T1000 (cell line): ENCODE data around the gene C1QTNF1.
A peak's percentile ranks its signal among the peaks of the same experiment; 100 is the strongest.
"Not testable (repeated sequence)": the region's sequence is repeated elsewhere in the genome, so short reads cannot be mapped to it uniquely, and the experiment has no call there.

Experiments
- DNase-seq: peaks from one replicate; lab custom pipeline; 2025; ENCODE audit warnings: mixed read lengths; lab: John Stamatoyannopoulos, UW

The C1QTNF1 gene

DNA sequence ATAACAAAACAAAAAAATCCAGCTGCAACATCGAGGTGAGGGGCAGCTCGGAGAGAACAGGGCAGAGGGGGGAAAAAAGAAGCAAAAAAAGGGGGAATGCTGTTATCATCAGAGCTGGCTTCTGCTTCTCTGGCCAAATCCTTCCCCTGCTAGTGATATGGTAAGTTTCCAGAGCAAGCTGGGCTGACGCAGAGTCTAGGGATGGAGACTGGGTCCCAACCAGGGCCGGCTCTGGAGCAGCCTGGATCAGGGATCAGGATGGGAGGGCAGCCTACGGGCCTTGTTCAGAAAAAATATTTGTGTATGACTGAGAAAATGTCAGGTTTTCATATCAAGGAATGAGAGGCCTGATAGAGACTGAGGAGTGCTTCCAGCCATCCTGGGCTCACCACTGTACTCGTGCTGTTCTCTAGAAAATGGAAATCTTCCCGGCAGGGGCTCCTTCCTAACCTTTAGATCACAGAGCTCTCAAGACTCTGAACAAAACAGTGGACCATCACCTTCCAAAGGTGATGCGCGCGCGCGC lies 726 bp upstream of the C1QTNF1 start:
- no peak for DNase-seq

DNA sequence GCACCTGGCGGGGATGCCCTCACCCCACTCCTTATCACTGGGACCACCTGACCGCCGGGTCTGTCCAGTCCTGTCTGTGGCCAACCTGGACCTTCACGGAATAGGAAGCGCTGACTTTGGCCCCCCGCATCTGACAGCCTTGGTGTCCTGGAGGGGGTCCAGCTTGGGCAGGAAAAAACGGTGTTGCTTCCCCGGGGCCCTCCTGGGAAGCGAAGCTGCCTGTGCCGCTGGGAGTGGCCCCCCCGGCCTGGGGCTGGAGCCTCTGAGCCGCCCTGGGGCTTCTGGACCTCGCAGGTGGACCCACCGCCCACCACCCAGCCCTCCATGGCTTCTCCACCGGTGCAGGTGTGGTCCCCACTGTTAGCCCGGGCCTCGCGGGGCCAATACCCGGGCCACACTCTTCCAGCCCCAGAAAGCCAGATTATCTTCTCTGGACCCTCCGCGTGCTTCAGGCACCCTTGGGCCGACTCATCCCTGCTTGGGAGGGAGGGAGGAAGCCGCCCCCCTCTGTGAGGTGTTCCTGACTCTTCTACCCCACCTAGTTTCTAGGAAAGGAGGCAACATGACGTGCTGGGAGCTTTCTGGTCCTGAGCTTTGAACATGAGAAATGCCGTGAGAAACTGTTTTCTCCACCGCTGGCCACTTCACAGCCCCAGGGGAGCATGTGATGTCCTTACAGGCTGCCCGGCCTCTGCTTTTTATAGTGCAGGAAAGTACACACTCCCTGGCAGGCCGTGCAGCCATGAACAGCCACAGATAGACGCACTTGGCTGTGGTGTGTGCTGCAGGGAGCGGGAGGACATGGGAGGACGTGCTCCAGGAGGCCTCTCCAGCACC lies 1.1 kb downstream of the C1QTNF1 start:
- DNase-seq, result no peak

DNA sequence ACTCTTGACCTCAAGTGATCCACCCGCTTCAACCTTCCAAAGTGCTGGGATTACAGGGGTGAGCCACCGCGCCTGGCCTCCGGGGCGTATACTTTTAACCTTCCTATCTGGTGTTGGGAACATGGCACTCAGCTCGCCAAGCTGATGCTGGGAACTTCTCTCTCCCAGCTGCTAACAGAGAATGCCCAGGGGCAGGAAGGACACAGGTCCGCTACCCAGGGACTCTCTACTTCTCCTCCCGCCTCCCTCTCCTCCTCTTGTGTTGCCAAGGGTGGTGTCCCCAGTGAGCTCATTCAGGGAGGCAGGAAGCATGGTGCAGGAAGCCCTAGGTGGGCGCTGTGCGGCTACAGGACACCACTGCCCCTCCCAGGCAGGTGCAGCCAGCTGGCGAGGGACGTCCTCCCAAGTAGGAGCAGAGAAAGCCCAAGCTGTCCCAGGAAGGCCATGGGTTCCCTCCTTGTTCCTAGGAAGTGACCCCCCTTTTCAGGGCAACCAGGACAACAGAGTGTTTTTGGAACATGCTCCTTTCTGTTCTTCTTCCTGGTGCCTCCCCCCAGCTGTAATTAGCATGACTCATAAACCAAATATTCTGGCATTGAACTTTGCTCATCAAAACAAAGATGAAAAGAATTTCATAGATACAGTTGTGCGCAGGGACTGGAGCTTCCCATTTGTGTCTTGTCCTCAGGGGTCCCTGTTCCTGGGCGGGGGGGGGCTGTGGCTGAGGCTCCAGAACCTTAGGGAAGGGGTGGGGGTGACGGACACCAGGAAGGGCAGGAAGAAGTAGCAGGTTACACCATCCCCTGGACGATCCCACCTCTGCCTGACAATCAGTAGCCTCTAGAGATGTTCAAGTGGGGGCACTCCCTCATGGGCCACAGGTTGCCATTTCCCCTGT lies 2.7 kb downstream of the C1QTNF1 start:
- peak; percentile 58 for DNase-seq

DNA sequence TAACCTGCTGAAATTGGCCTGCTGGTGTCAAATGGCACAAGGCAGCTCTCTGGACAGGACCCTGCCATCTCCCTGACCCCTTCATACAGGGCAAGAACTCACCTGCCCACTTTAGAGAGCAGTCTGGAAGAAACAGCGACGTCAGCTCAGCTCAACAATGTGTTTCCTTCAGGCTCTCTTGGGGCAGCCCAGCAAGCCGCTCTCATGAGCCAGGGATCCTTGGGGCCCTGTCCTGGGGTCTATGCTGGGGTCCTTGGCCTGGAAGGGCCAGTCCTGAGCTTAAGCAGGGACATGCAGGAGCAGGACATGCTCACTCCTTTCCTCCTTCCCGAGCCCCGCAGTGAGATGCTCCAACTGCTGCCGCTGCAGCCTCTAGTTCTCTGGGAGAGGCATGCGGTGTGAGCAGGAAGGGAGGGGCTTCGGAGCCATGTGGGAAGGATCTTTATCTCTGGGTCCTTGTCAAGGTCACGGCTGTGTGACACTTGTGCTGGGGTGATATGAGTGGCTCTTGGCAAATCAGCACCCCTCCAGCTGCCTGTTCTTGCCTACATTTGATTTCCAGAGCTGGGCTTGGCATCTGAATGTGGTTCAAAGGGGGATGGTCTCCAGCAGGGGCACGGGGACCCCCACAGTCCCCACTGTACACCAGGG lies 3.4 kb downstream of the C1QTNF1 start:
- DNase-seq, result no peak

DNA sequence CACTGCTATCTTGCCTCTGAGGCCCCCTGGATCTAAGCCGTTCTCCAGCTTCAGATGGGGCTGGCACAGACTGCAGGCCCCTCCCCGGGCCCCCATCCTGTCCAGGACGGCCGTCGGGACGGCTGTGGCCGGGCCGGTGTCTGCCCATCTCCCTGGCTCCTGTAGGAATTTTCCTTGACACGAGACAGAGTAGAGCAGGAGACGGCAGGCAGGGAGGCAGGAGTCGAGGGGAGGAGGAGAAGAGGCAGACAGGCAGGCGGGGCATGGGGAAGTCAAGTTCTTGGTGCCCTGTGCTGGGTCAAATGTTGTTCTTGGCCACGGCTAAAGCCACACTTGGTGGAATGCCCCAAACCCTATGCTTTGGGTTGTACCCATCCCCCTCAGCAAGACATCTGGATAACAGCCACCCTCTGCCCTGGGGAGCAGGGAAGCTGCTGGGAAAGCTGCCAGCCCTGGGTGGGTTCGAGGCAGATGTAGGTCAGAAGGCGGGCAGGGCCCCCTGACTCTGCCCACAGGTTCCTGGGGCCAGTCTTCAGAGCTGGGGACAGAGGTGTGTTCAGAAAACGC lies 4.0 kb downstream of the C1QTNF1 start:
- peak; percentile 17 for DNase-seq

DNA sequence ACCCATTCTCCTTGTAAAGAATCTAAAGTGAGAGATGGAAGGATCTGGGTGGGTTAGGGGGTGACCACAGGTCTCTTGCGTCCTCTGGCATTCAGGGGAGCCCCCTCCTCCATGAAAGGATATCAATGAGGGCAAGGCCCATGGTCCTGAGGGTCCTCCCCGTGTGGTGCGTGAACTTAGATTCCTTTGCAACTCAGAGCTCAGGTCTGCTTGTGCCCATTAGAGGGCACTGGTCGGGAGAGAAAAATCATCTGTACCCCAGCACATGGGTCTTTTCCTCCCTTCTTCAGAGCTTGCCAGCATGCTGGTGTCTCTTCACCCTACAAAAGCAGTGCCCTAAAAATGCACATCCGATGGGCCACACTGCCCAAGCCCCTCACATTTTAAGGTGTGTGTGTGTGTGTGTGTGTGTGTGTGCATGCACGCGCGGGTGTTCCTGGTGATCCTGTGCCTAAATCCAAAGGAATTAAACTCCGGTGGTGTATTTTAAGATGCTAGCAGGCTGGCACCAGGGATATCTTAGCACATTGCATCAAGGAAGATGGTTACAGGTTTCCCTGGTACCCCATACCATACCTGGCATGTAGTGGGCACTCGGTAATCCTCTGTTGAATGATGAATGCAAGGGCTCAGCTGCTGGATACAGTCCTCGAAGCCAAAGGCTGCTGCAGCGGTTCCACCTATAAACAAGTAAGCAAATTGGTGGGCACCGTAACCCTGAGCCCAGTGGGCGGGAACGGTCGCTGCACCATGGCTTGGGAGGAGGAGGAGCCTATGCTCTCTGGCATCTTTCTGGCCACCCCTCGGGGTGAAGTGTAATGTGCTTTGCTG lies 4.7 kb downstream of the C1QTNF1 start:
- no peak for DNase-seq

DNA sequence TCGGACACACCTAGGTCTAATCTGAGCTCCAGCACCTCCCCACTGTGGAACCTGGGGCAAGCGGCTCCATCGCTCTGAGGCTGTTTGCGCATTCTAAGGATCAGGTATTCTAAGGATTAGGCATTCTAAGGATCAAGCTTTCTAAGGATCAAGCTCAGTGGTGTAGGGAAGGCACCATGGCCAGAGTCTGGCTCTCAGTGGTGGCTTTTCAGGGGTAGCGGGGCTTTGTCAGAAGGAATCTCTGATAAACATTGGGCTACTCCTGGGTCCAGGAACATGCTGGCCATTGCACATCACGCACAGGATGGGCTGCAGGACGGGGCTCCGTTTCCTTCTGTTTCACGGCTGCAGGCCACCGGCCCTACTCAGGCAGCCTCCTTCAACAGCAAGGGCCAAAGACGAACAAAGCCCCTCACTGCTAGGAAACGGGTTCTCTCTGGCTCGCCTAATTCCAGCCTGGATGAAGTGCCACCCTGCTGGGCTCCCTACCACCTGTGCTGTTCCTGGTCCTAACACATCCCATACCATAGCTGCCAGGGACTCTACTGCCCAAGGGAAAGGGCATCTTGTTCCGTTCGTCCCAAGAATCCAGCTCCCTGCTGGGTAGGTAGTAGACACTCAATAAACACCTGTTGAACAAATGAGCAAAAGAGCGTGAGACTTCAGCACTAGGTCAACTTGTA lies 5.5 kb downstream of the C1QTNF1 start:
- no peak for DNase-seq

DNA sequence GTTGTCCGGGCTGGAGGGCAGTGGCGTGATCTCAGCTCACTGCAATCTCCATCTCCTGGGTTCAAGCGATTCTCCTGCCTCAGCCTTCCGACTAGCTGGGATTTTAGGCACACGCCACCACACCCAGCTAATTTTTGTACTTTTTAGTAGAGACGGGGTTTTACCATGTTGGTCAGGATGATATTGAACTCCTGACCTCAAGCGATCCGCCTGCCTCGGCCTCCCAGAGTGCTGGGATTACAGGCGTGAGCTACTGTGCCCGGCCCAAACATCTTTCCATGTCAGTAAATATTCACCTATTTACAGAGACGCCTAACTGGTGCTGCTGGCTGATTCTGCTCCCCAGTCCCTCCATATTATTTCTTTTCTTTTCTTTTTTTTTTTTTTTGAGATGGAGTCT lies 6.7 kb downstream of the C1QTNF1 start:
- not testable (repeated sequence) for DNase-seq

DNA sequence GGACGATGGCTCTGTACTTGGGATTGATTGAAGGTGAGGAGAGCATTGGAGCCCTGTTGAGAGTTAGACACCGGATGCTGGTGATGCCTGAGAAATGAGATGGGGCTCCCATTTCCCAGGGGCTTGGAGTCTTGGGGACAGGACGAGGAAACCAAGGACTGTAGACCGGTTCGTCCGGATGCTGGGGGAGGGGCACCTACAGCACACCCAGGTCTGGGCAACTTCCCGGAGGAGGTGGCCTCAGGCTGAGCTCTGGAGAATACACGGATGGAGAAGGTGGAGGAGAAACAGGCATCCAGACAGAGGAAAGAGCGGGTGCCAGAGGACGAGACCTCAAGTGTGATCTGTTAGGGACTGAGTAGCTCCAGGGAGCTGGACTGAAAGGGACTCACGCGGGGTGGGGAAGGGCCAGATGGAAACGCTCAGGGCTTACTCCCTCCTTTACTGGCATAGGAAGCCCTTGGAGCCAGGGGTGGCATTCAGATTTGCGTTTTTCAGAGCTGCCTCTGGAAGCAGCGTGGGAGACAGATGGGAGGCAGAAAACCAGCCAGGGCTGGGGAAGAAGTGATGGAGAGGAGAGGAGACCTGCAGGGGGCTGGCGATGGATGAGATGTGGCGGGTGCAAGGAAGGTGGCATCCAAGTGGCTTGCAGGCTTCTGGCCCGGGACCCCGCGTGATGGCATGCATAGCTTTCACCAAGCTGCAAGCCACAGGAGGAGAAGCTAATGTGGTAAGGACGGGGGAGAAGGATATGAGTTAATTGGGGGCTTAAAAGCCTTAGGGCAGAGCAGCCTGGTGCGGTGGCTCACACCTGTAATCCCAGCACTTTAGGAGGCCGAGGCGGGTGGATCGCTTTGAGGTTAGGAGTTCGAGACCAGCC lies 8.3 kb downstream of the C1QTNF1 start:
- DNase-seq, result no peak

DNA sequence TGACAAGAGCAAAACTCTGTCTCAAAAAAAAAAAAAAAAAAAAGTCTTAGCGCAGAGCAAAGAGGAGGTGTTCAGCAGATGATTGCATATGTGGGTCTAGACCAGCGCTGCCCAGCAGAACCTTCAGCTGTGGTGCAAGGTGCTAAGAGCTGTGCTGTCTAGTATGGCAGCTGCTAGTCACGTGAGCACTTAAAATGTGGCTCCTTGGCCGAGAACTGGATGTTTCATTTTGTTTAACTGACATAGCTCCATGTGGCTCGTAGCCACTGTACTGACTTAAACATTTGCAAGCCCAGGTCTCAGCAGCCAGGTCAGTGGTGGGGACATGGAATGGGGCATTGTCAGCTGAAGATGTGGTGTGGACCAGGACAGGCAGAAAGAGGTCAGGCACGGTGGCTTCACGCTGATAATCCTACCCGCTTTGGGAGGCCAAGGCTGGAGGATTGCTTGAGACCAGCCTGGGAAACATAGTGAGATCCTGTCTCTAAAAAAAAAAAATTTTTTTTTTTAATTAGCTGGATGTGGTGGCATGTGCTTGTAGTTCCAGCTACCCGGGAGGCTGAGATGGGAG lies 9.2 kb downstream of the C1QTNF1 start:
- DNase-seq, result no peak

DNA sequence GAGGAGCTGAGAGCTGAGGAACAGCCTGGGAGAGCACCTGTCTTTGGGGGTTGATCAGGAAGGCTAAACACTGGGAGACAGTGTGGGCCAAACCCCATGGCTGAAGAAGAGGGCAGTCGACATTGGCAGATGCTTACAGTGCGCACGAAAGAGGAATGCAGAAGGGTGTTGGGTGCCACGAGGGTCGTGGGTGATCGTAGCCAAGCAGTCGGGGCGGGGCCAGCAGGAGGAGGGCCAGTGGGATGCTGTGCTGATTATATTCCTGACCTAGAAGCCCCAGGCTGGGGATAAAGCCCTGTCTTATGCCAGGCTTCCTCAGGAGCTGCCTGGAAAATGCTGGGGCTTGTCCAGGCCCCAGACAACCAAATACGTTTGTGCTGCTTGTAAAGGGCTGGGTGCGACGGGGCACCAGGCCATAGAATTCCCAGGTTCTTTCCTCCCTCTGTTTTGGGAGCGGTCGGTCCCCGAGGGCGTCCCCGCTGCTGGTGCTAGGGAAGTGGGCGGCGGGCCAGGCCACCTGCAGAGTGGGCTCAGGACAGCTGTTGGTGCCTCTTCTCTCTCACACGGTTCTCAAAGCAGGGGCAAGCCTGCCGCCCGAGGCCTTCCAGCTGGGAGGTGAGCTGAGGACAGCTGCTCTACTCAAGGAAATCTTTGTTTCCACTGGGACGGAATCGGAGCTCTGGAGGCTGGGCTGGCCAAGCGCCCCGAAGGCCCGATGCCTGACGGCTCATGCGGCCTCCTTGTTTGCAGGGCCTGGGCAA lies 10.0 kb downstream of the C1QTNF1 start:
- no peak for DNase-seq

DNA sequence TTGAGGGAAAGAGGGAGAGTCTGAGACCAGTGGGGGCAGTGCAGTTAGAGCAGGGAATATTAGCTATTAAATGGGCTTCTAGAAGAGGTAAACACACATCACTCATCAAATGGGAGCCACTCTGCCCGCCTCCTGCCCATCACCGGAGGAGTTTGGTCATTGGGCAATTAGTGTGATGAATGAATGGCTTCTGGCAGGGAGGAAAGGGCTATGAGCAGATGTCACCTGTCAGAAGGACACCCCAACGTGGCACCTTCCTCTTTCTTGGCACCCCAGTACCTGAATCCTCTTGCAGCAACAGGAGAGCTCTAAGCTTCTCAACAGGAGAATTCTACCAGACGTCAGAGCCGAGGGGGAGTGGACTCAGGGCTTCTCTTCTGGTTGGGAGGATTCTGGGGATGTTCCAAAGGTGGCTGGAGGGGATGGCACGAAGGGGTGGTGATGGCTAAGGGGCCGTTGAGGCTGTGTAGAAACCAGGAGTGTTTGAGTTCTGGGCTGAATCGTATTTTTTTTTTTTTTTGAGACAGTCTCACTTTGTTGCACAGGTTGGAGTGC lies 11.0 kb downstream of the C1QTNF1 start:
- DNase-seq, result no peak

DNA sequence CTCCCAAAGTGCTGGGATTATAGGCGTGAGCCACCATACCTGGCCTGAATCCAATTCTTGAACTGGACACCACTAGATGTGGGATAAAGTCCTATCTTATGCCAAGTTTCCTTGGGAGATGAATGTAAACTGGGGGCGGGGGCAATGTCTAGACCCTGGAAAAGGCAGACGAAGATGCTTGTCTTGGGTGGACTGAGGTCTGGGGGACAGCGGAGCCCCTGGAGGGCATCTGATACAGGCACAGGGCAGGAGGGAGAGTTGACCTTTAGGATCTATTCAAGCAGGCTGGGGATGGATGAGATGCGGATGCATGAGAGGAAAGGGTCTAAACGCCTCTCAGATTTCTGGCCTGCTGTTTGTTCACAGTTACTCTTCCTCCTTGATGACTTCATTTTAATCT lies 11.7 kb downstream of the C1QTNF1 start:
- no peak for DNase-seq

DNA sequence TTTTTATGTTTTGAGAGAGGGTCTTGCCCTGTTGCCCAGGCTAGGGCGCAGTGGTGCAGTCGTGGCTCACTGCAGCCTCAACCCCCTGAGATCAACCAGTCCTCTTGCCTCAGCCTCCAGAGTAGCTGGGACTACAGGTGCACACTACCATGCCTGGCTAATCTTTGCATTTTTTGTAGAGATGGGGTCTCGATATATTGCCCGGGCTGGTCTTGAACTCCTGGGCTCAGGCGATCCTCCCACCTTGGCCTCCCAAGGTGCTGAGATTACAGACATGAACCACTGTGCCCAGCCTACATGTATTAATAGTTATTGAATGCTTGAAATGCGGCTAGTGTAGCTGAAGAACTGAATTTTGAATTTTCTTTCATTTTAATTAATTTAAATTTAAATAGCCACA lies 12.2 kb downstream of the C1QTNF1 start:
- no peak for DNase-seq

DNA sequence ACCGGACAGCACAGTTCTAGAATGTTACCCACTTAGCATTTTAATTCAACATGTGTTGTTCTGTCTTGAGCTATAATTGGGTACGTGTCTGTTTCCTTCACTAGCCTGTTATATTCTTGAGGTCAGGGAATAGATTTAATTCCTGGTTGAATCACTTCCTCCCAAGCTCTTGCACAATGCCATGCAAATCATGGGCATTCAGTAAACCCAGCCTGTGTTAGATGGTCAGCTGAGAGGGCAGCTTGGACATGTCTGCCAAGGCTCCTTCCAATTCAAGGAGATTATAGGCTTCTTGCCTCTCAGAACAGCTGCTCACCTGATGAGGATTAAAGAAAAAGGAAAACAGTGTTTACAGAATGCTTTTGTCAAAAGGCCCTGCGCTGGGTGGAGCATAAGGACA lies 12.6 kb downstream of the C1QTNF1 start:
- DNase-seq, result no peak

DNA sequence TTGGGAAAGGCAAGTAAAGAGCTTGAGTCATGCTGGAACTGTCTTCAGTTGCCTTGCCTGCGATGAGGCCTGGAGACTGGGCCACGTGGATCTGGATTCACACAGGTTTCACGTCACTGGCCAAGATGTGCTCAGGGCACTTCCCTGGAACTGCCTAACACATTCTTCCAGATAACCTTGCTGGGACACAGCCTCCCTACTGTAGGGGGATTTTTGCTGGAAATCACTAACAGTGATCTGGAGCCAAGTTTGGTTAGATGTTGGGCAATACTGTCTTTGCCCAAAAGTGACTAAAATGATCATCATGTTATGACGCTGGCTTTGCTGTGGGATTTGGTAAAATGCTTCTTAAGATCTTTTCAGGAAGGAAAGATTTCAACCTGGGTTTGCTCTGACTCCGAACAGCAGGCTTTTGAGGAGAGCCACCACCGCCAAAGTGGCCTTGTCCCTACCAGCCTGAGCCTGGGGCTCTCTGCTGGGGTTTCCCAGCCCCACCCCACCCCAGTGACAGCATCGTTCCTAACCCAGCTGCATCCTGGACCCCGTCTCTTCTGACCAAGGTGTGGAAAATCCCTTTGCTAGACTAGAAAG lies 14.7 kb downstream of the C1QTNF1 start:
- DNase-seq, result peak; percentile 76

DNA sequence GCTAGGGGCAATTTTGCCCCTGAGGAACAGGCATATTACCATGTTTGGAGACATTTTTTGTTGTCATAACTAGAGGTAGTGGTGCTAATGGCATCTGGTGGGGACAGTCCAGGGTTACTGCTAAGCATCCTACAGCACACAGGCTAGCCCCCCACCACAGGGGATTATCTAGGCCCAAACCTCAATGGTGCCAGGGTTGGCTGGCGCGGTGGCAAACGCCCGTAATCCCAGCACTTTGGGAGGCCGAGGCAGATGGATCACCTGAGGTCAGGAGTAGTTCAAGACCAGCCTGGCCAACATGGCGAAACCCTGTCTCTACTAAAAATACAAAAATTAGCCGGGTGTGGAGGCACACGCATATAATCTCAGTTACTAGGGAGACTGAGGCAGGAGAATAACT lies 15.2 kb downstream of the C1QTNF1 start:
- no peak for DNase-seq

DNA sequence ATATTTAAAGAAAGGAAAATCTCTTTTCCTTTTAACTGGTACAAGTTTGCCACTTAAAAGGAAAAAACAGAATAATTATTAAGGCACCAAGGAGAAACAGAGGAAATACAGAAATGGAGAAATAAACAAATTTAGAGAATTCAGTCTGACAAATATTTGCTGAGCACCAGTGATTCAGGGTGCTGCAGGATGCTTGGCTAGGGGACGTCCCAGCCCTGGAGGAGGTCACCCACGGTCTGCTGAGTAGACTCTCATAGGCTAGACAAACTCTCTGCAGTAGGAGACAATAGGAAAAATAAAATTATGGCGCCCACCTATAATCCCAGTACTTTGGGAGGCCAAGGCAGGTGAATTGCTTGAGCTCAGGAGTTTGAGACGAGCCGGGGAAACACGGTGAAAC lies 15.9 kb downstream of the C1QTNF1 start:
- DNase-seq, result no peak
